ENCODE measurements around the gene HLA-F. TPM values are rescaled to one million over a fixed set of nuclear protein-coding genes. Genes with fewer than 3 reads are reported as not detected.

The HLA-F gene
- total and polyA plus RNA-seq, 9 donors = 16.3 to 61.6 (median 29.6) TPM

DNA sequence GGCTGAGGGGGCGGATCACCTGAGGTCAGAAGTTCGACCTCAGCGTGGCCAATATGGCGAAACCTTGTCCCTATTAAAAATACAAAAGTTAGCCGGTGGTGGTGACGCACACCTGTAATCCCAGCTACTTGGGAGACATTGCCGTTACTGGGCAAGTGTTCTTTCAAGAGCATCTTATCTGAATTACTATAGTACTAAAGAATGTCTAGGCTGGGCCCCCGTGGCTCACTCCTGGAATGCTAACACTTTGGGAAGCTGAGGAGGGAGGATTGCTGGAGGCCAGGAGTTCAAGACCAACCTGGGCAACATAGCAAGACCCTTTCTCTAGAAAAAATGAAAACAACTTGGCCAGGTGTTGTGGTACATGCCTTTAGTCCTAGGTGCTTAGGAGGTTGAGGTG lies 41.4 kb upstream of the HLA-F start:
- H3K27ac ChIP-seq = no peak overlapping the region
- H3K4me1 ChIP-seq (ENCODE audit: insufficient read depth) = no peaks in the 10 kb centered on the region
- H3K27me3 ChIP-seq = no peaks in the 10 kb centered on the region
- no peaks in the 10 kb centered on the region for H3K36me3 ChIP-seq
- H3K9me3 ChIP-seq = no peaks in the 10 kb centered on the region
- TF ChIP-seq, protein P1, sequence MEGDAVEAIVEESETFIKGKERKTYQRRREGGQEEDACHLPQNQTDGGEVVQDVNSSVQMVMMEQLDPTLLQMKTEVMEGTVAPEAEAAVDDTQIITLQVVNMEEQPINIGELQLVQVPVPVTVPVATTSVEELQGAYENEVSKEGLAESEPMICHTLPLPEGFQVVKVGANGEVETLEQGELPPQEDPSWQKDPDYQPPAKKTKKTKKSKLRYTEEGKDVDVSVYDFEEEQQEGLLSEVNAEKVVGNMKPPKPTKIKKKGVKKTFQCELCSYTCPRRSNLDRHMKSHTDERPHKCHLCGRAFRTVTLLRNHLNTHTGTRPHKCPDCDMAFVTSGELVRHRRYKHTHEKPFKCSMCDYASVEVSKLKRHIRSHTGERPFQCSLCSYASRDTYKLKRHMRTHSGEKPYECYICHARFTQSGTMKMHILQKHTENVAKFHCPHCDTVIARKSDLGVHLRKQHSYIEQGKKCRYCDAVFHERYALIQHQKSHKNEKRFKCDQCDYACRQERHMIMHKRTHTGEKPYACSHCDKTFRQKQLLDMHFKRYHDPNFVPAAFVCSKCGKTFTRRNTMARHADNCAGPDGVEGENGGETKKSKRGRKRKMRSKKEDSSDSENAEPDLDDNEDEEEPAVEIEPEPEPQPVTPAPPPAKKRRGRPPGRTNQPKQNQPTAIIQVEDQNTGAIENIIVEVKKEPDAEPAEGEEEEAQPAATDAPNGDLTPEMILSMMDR (IDR thresholded peaks at IDR 0.05) = no peak
- no peak for DNase-seq
- intact Hi-C loops (cut with DNase I) = no loop called here
- 83 to 87% (median 84%) methylated on average over 8 of the region's 8 CpGs for WGBS, 3 donors
- no peak overlapping the region for H3K4me3 ChIP-seq

DNA sequence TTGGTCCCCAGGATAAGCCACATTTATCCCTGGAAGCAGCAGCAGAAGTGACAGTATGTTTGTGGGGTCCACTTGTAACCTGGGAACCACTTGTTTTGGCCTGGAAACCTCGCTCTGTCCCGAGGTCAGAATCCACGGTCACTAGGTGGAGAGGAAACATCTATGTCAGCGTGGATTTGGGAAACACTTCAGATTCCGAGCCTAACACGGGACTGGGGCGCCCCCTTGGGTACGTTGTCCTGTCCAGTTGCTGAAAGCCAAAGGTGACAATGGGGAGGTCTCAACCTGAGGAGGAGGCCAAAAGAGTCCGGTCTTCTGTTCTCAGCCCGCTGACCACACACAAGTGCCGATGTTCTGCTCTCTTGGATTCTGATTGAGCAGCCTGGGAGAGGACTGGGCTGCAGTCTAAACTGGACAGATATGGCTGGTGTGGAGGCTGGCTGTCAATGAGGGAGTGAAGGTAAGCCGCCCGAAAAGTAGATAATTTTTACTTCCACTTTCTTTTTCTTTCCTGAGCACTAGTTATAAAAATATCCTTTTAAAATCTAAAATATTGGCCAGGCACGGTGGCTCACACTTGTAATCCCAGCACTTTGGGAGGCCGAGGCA lies 37.4 kb upstream of the HLA-F start:
- no peaks in the 10 kb centered on the region for H3K9me3 ChIP-seq
- no peak overlapping the region for H3K4me3 ChIP-seq
- H3K36me3 ChIP-seq = no peaks in the 10 kb centered on the region
- intact Hi-C loops (cut with DNase I) = no loop called here
- no peak for DNase-seq
- TF ChIP-seq, protein P1 (IDR thresholded peaks at IDR 0.05) = no peak
- TF ChIP-seq POLR2A (IDR thresholded peaks at IDR 0.05) = no peak
- no peak for TF ChIP-seq EP300 (IDR thresholded peaks at IDR 0.05)
- WGBS, 3 donors = 44 to 61% (median 52%) methylated on average over 15 of the region's 15 CpGs
- H3K27me3 ChIP-seq = no peaks in the 10 kb centered on the region
- no peak overlapping the region for H3K27ac ChIP-seq
- no peaks in the 10 kb centered on the region for H3K4me1 ChIP-seq (ENCODE audit: insufficient read depth)

DNA sequence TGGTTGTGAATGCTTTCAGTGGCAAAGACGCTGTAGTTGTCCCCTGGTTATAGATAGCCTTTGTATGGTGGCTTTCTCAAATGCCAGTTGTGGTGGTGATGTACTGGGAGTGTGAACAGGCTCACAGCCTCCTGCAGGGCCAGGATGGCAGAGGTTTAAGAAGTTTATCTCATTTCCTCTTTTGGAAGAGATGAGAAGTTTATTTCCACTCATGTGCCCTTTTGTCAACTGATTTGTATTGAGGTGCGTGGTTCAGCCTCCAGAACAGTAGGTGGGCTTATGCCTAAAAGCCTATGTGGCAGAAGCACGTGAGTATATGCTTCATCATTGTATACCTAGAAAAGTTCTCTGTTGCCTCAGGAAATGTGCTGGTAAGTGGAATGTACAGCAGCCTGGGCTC lies 28.6 kb upstream of the HLA-F start:
- Histone ChIP-seq H3K27ac (no peak overlapping the region), H3K4me1 (ENCODE audit: insufficient read depth) (no peaks in the 10 kb centered on the region), H3K9me3 (no peaks in the 10 kb centered on the region), H3K36me3 (no peaks in the 10 kb centered on the region), H3K4me3 (no peak overlapping the region), H3K27me3 (no peaks in the 10 kb centered on the region)
- WGBS, 3 donors = 56 to 61% (median 58%) methylated on average over 3 of the region's 3 CpGs
- DNase-seq = no peak
- intact Hi-C loops (cut with DNase I) = no loop called here
- TF ChIP-seq, protein P1 (IDR thresholded peaks at IDR 0.05) = no peak
- TF ChIP-seq POLR2A (IDR thresholded peaks at IDR 0.05) = no peak
- TF ChIP-seq EP300 (IDR thresholded peaks at IDR 0.05) = no peak

DNA sequence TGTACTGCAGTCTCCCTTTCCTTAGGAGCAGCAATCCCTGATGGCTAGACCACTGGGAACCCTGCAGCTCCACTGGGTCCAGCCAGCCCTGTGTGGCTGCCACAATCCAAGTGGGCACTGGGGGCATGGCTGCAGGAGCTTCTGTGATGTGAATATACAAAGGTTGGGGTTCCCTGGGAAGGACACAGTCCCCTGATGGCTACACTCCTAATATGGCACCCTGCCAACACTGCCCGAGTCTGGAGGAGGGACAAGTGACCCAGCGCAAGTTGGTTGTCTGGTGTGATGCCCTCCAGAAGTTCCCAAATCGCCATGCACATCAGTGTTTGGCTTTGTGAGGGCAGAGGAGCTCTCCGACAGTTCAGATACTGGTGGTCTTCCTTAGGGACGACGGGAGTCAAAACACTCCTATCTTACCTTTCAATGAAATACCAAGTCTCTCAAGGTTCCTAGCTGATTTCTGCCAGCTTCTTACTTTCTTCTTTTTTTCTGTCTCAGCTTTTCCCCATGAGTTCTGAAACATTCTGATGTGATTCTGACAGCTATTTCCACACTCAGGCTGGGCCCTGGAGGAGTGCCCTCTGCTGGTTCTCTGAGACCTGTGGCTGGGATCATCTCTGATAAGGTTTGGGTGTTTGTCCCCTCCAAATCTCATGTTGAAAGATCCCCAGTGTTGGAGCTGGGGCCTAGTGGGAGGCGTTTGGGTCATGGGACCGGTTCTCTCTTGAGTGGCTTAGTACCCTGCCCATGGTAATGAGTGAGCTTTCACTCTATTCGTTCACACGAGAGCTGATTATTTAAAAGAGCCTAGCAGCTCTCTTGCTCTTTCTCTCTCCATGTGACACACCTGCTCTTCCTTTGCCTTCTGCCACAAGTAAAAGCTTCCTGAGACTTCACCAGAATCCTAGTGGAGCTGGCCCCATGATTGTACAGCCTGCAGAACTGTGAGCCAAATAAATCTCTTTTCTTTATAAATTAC lies 26.8 kb upstream of the HLA-F start:
- intact Hi-C loops (cut with DNase I) = no loop called here
- Histone ChIP-seq H3K36me3 (no peaks in the 10 kb centered on the region), H3K9me3 (no peaks in the 10 kb centered on the region), H3K4me1 (ENCODE audit: insufficient read depth) (no peaks in the 10 kb centered on the region), H3K4me3 (no peak overlapping the region), H3K27ac (no peak overlapping the region), H3K27me3 (no peaks in the 10 kb centered on the region)
- DNase-seq = no peak
- TF ChIP-seq POLR2A (IDR thresholded peaks at IDR 0.05) (no peak), EP300 (IDR thresholded peaks at IDR 0.05) (no peak)
- TF ChIP-seq, protein P1 (IDR thresholded peaks at IDR 0.05) = no peak
- WGBS, 3 donors = 61 to 71% (median 68%) methylated on average over 10 of the region's 10 CpGs
